Measurements from ENCODE around the gene CREB3L2. TPM values are rescaled to one million over a fixed set of nuclear protein-coding genes. Genes with fewer than 3 reads are reported as not detected.

Gene CREB3L2
- total and polyA plus RNA-seq, 2 of the 13 experiments (the other 11 are each of a cell fraction or from before 2014, with no cell fraction given), result 22.1 to 41.1 TPM

GRCh38 chr7:137967143-137968018, 34.5 kb downstream of the CREB3L2 start (continued):
- TF ChIP-seq, protein P1, sequence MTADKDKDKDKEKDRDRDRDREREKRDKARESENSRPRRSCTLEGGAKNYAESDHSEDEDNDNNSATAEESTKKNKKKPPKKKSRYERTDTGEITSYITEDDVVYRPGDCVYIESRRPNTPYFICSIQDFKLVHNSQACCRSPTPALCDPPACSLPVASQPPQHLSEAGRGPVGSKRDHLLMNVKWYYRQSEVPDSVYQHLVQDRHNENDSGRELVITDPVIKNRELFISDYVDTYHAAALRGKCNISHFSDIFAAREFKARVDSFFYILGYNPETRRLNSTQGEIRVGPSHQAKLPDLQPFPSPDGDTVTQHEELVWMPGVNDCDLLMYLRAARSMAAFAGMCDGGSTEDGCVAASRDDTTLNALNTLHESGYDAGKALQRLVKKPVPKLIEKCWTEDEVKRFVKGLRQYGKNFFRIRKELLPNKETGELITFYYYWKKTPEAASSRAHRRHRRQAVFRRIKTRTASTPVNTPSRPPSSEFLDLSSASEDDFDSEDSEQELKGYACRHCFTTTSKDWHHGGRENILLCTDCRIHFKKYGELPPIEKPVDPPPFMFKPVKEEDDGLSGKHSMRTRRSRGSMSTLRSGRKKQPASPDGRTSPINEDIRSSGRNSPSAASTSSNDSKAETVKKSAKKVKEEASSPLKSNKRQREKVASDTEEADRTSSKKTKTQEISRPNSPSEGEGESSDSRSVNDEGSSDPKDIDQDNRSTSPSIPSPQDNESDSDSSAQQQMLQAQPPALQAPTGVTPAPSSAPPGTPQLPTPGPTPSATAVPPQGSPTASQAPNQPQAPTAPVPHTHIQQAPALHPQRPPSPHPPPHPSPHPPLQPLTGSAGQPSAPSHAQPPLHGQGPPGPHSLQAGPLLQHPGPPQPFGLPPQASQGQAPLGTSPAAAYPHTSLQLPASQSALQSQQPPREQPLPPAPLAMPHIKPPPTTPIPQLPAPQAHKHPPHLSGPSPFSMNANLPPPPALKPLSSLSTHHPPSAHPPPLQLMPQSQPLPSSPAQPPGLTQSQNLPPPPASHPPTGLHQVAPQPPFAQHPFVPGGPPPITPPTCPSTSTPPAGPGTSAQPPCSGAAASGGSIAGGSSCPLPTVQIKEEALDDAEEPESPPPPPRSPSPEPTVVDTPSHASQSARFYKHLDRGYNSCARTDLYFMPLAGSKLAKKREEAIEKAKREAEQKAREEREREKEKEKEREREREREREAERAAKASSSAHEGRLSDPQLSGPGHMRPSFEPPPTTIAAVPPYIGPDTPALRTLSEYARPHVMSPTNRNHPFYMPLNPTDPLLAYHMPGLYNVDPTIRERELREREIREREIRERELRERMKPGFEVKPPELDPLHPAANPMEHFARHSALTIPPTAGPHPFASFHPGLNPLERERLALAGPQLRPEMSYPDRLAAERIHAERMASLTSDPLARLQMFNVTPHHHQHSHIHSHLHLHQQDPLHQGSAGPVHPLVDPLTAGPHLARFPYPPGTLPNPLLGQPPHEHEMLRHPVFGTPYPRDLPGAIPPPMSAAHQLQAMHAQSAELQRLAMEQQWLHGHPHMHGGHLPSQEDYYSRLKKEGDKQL (CRISPR knock-in tag; IDR thresholded peaks at IDR 0.05; ENCODE audit: low read depth), result peak; percentile 24; the same call in 1 of the 2 replicates
- TF ChIP-seq ZNF205 (CRISPR knock-in tag; IDR thresholded peaks at IDR 0.05) (peak; percentile 52; the same call in 1 of the 2 replicates), ZFP37 (CRISPR knock-in tag; IDR thresholded peaks at IDR 0.05; ENCODE audit: borderline replicate concordance) (0 out of 2 replicates have a peak, but pooled peaks have one; percentile 57), DMAP1 (CRISPR knock-in tag; IDR thresholded peaks at IDR 0.05) (peak; percentile 41; the same call in 1 of the 2 replicates), ZNF652 (CRISPR knock-in tag; IDR thresholded peaks at IDR 0.05; ENCODE audit: borderline replicate concordance, low read depth) (0 out of 2 replicates have a peak, but pooled peaks have one; percentile 42), HMG20B (CRISPR knock-in tag; conservative IDR thresholded peaks at IDR 0.05) (peak; percentile 17; the same call in 1 of the 2 replicates), DNMT3B (CRISPR knock-in tag; conservative IDR thresholded peaks at IDR 0.05) (peak; percentile 47; the same call in 1 of the 2 replicates), ZNF788 (CRISPR knock-in tag; IDR thresholded peaks at IDR 0.05; ENCODE audit: borderline replicate concordance) (peak; percentile 26; the same call in 1 of the 2 replicates), KDM1A (CRISPR knock-in tag; IDR thresholded peaks at IDR 0.05) (0 out of 2 replicates have a peak, but pooled peaks have one; percentile 27), CREM (IDR thresholded peaks at IDR 0.05) (peak; percentile 65; the same call in 1 of the 2 replicates), CREM (CRISPR knock-in tag; IDR thresholded peaks at IDR 0.05) (no peak), HDAC2 (CRISPR knock-in tag; IDR thresholded peaks at IDR 0.05) (peak; percentile 77), ZNF660 (CRISPR knock-in tag; IDR thresholded peaks at IDR 0.05; ENCODE audit: borderline replicate concordance, low read depth) (no peak), FOXK2 (IDR thresholded peaks at IDR 0.05) (no peak), RFX5 (IDR thresholded peaks at IDR 0.05; ENCODE audit: low read depth, low read length) (peak; percentile 81), ZNF30 (CRISPR knock-in tag; IDR thresholded peaks at IDR 0.05) (no peak), CTCF (CRISPR knock-in tag; IDR thresholded peaks at IDR 0.05) (no peak)
- TF ChIP-seq, protein P2, sequence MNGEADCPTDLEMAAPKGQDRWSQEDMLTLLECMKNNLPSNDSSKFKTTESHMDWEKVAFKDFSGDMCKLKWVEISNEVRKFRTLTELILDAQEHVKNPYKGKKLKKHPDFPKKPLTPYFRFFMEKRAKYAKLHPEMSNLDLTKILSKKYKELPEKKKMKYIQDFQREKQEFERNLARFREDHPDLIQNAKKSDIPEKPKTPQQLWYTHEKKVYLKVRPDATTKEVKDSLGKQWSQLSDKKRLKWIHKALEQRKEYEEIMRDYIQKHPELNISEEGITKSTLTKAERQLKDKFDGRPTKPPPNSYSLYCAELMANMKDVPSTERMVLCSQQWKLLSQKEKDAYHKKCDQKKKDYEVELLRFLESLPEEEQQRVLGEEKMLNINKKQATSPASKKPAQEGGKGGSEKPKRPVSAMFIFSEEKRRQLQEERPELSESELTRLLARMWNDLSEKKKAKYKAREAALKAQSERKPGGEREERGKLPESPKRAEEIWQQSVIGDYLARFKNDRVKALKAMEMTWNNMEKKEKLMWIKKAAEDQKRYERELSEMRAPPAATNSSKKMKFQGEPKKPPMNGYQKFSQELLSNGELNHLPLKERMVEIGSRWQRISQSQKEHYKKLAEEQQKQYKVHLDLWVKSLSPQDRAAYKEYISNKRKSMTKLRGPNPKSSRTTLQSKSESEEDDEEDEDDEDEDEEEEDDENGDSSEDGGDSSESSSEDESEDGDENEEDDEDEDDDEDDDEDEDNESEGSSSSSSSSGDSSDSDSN (CRISPR knock-in tag; IDR thresholded peaks at IDR 0.05), result peak; percentile 50; the same call in 1 of the 2 replicates
